Stimulated activated CD4-positive, alpha-beta T cell treated with anti-CD3 and anti-CD28 coated beads, Interleukin-1b, Interleukin-23, amount 100 ng/mL, for 48 hours (primary cell): ENCODE results near the gene CUX1.
"Not testable (repeated sequence)": the region's sequence is repeated elsewhere in the genome, so short reads cannot be mapped to it uniquely, and the experiment has no call there.

Source experiments
- DNase-seq: peaks from one replicate; pipeline ENCODE4 v3.0.0-alpha.2; 2020

Gene CUX1

DNA sequence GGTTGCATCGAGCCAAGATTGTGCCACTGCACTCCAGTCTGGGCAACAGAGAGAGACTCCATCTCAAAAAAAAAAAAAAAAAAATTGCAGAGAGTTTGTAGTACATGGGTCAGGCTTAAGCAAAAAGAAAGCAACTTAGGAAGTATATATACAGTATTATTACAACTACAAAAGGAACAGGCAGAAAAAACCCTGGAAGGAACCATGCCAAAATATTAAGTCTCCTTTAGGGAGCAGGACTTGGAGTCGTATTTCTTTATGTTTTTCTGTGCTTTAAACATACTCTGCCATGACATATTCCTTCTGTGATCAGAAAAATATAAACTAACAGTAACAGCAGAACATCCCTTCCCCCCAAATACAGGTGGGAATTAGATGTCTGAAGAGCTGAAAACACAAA is 144.4 kb downstream of the CUX1 start:
- no peak for DNase-seq

DNA sequence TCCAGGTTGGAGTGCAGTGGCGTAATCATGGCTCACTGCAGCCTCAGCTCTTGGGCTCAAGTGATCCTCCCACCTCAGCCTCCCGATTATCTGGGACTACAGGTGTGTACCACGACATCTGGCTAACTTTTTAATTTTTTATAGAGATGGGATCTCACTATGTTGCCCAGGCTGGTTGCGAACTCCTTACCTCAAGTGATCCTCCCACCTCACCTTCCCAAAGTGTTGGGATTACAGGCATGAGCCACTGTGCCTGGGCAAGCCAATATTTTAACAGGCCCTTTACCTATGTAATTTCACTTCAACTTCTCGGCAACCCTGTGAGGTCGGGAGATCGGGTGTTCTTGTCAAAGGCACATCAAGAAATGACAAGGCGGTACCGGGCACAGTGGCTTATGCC is 146.3 kb downstream of the CUX1 start:
- DNase-seq, result no peak

DNA sequence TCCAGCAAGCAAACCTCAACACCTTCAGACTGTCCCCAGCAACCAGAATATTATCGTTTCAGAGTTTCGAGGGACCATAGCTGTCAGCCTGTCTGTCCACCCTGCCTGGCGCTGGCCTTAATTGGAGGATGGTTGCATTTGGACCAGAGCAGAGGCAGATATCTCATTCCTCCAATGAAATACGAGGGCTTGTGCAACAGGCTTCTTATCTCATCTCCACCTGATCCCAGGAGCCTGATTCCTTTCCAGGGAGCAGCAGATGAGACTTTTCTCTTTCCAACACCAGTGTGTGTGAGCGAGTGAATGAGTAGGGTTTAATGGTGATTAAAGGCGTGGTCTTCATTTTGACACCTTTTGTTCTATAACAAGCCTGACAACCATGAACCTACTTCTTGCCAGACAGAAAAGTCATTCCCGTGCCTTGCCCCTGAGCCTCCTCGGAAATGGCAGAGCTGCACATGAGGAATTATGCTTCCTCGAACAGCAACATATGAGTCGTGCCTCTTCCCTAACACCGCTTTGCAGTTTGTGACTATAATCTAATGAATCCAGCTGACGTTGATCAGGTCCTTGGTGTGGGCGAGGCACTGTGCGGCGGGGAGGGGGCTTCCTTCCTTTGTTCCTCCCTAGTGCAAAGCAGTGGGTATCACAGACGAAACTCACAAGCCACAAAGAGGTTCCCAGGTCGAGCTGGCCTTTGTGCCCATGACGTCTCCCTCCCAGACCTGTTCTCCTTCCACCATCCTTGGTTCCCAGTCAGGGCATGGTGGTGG is 147.4 kb downstream of the CUX1 start:
- no peak for DNase-seq

- DNase-seq, result no peak
Observed at GRCh38 chr7:101968720-101969466, 151.5 kb downstream of the CUX1 start.

GRCh38 chr7:101969997-101970585 is 152.7 kb downstream of the CUX1 start:
- no peak for DNase-seq

DNA sequence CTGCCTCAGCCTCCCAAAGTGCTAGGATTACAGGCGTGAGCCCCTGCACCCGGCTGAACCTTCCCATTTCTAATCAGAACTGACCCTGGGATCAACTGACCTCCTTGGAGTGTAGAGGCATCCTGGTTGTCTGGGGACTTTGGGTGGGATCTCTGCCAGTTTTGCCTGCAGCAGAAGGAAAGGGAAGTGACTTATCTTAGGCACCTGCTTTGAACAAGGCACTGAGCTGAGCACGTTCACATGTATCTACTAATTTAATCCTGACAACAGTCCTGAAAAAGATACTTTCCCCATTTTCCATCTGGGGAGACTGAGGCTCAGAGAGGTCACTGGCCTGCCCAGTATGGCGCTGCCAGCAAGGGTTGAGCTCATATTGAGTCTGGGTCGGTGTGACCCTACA is 153.4 kb downstream of the CUX1 start:
- no peak for DNase-seq

- no peak for DNase-seq
Observed at GRCh38 chr7:101971457-101971856, 154.0 kb downstream of the CUX1 start.

DNA sequence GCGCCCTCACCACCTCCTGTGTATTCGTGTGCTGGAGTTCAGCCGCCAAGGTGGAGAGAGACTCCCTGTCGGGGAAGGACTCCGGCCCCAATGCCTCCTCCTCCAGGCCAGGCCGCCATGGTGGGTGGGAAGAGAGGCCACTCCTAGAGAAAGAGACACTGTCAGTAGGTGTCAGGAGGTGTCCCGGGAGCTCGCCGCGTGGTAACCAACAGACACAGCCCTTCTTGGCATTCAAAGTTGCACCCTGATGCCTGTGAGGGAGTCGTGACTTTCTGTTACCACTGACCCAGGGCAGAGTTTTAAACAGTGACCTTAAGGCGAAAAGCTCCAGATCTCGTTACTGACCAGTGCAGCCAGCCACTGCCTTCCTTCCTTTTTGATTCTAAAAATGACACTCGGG is 155.2 kb downstream of the CUX1 start:
- DNase-seq, result no peak

- no peak for DNase-seq
Observed at GRCh38 chr7:101973130-101973529, 155.7 kb downstream of the CUX1 start.

GRCh38 chr7:101974393-101974792 is 157.0 kb downstream of the CUX1 start:
- no peak for DNase-seq

- no peak for DNase-seq
Observed at GRCh38 chr7:101975046-101975445, 157.6 kb downstream of the CUX1 start.

DNA sequence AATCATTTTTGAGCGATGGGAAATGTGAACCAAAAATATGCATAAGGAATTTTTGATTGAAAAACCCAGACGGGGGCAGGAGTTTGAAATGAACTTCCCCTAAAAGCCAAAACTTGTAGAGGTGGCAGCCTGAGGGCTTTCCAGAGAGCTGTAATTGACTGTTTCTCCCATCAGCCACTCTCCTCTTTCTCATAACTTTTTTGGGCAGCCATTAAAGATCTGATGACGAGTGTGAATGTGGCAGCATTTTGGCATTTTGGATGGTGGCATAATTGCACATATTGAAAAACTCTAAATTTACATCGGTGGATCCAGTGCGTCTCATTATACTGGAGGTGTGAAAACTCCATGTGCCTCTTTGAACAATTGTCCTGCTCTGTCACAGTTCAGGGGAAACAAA is 159.0 kb downstream of the CUX1 start:
- DNase-seq, result no peak

GRCh38 chr7:101977249-101977648 is 159.8 kb downstream of the CUX1 start:
- no peak for DNase-seq

GRCh38 chr7:101978683-101979082 is 161.3 kb downstream of the CUX1 start:
- DNase-seq, result no peak

DNA sequence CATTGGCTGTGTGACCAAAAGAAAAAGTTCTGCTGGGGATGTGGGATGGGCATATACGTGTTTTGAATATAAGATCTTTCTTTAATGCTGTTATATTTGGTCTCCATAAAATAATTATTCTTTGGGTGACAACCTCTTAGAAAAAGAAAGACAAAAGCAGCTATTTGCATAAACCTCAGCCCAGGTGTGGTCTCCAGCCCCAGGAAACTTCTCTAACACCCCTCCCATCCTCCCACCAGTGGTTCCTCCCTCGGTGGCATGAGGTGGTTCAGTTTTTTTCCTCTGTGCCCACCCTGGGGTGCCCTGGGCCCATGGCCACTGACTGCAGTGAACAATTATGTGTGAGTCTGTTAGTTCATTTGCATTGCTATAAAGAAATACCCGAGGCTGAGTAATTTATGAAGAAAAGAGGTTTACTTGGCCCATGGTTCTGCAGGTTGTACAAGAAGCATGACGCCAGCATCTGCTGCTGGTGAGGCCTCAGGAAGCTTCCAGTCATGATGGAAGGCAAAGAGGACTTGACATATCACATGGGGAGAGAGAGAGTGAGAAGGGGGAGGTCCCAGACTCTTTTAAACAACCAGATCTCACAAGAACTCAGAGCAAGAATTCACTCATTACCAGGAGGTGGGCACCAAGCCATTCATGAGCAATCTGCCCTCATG is 165.9 kb downstream of the CUX1 start:
- DNase-seq, result no peak

- DNase-seq, result no peak
Observed at GRCh38 chr7:101984133-101984879, 166.9 kb downstream of the CUX1 start.

DNA sequence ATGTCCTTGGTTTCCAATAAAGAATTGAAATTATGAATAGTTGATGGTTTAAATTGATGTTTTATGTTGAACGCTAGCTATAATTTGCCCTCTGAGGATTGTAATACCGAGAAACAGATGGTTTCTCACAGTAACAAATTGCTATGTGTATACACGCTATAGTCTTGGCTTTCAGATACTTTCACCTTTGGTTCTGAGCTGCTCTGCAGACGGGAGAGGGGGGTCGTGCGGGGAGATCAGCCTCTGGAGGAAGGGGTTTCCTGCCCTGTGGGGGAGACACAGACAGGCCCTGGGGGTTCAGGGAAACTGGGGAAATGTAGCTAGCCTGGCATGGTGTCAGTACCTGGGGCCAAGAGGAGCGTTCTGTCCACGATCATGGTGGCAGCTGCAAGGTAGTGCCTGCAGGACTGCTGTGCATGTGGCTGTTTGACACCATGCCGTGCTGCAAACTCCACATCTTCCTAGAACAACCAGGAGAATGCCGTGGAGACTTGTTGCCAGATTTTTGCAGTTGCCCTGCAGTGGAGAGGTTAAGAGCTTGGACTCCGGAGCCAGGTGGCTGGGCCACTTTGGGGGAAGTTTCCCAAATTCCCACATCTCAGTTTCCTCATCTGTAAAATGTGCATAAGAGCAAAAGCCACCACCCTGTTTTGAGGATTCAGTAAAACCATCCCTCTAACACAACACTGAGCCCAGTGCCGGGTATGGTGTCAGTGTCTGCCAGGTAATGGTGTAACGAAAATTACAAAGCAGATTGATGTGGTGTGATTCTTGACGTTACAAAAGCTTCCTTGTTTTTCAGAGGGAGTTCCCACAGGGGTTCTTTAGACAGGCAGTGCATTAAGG is 167.9 kb downstream of the CUX1 start:
- DNase-seq, result no peak

GRCh38 chr7:101985903-101986734 is 168.7 kb downstream of the CUX1 start:
- no peak for DNase-seq

GRCh38 chr7:101987494-101987893 is 170.1 kb downstream of the CUX1 start:
- DNase-seq, result no peak

- DNase-seq, result not testable (repeated sequence)
Observed at GRCh38 chr7:101988060-101988459, 170.6 kb downstream of the CUX1 start.

DNA sequence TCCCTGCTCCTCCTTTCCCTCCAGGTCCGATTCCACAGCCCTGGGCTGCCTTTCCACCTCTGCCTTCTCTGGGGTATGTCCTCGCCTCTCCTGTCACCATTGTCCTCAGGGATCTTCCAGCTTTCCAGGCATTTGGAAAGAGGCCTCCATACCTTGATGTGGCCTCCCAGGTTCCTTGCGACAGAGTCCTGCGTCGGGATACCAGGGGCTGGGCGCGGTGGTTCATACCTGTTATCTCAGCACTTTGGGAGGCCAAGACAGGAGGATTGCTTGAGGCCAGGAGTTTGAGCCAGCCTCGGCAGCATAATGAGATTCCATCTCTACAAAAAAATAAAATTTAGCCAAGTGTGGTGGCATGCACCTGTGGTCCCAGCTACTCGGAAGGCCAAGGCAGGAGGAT is 171.1 kb downstream of the CUX1 start:
- DNase-seq, result no peak
